B cell (primary cell): ENCODE results near the gene IRS1. TPM values are rescaled to one million over a fixed set of nuclear protein-coding genes. Genes with fewer than 3 reads are reported as not detected.

Source experiments
- ATAC-seq: fragments of 200-7000 bp; cut with Tn5 transposase; one replicate; pipeline ENCODE4 v1.10.0; 2021; ENCODE audit warnings: low read depth, mild to moderate bottlenecking, moderate number of reproducible peaks, moderate library complexity
- CTCF ChIA-PET: fragments of 350-600 bp; sonication (Branson Sonifier 250); formaldehyde crosslinking; loops from one replicate; lab custom pipeline; 2021; ENCODE audit warnings: antibody characterized with exemption, inconsistent platforms; lab: Charles Lee
- POLR2A ChIA-PET: fragments of 350-600 bp; sonication (Branson Sonifier 250); formaldehyde crosslinking; loops from one replicate; lab custom pipeline; 2021; ENCODE audit warnings: antibody characterized with exemption; lab: Charles Lee
- DNase-seq: peaks from one replicate; pipeline ENCODE4 v3.0.0; 2013
- H2AFZ ChIP-seq: 2 replicates; pipeline ENCODE4 v1.6.1; 2012; ENCODE audit warnings: mild to moderate bottlenecking, low read depth, low read length; ENCODE audit not compliant: insufficient read depth, poor library complexity, severe bottlenecking
- H3K27ac ChIP-seq, 2 donors: 1 replicate in 1 of 2; 2 replicates in 1 of 2; pipeline ENCODE4 v1.5.1; 2012 to 2013; ENCODE audit warnings: low read length in 2 of 2, mild to moderate bottlenecking in 2 of 2, moderate library complexity in 1 of 2
- H3K27me3 ChIP-seq, 4 experiments: fragments of 200-600 bp in 1 of 4; sonication (generic) in 1 of 4; replicated peaks in 1 of 4; 1 replicate in 2 of 4; 2 replicates in 2 of 4; pipeline versions ENCODE4 v1.6.1 to v1.7.0; 2013 to 2016; ENCODE audit warnings: low read length in 3 of 4, mild to moderate bottlenecking in 2 of 4, mixed read lengths in 1 of 4, moderate library complexity in 1 of 4; ENCODE audit not compliant: insufficient read depth in 4 of 4, control insufficient read depth in 3 of 4; ENCODE audit errors: control extremely low read depth in 1 of 4
- H3K36me3 ChIP-seq, 2 experiments: replicated peaks in 1 of 2; 1 replicate in 1 of 2; 2 replicates in 1 of 2; pipeline versions ENCODE4 v1.6.1 to v1.7.1; 2013; ENCODE audit warnings: low read length in 1 of 2; ENCODE audit not compliant: insufficient read depth in 2 of 2, control insufficient read depth in 1 of 2; ENCODE audit errors: control extremely low read depth in 1 of 2, extremely low read depth in 1 of 2
- H3K4me1 ChIP-seq, 2 donors: fragments of 200-600 bp in 1 of 2; sonication (generic) in 1 of 2; 1 replicate in 1 of 2; 2 replicates in 1 of 2; pipeline versions ENCODE4 v1.5.1 to v1.6.1; 2013 to 2017; ENCODE audit warnings: low read length in 2 of 2; ENCODE audit not compliant: control insufficient read depth in 2 of 2, insufficient read depth in 2 of 2
- H3K4me2 ChIP-seq: replicated peaks from 2 replicates; pipeline ENCODE3; 2012; ENCODE audit warnings: mild to moderate bottlenecking, low read depth, low read length; ENCODE audit not compliant: poor library complexity, severe bottlenecking
- H3K4me3 ChIP-seq, 5 experiments: fragments of 200-600 bp in 1 of 5; sonication (generic) in 1 of 5; 1 replicate in 3 of 5; 2 replicates in 2 of 5; pipeline versions ENCODE4 v1.5.1 to v1.7.0; 2011 to 2016; ENCODE audit warnings: low read length in 4 of 5, mild to moderate bottlenecking in 4 of 5, low read depth in 2 of 5, control low read depth in 1 of 5, moderate library complexity in 1 of 5; ENCODE audit not compliant: insufficient read depth in 1 of 5; ENCODE audit errors: control extremely low read depth in 1 of 5, extremely low read depth in 1 of 5
- H3K79me2 ChIP-seq: fragments of 200-600 bp; sonication (generic); one replicate; pipeline ENCODE4 v1.6.0; 2016; ENCODE audit warnings: low read length; ENCODE audit not compliant: control insufficient read depth, insufficient read depth
- H3K9ac ChIP-seq: fragments of 200-600 bp; sonication (generic); 2 replicates; pipeline ENCODE4 v1.6.1; 2017; ENCODE audit warnings: mild to moderate bottlenecking, low read length, moderate library complexity
- H3K9me3 ChIP-seq, 3 donors: one replicate each; pipeline versions ENCODE4 v1.6.1 to v1.7.1; 2013; ENCODE audit warnings: low read length in 2 of 3; ENCODE audit not compliant: control insufficient read depth in 2 of 3, insufficient read depth in 1 of 3; ENCODE audit errors: control extremely low read depth in 1 of 3
- H4K20me1 ChIP-seq: 2 replicates; pipeline ENCODE4 v1.6.0; 2012; ENCODE audit warnings: mild to moderate bottlenecking, low read length; ENCODE audit not compliant: insufficient read depth, control insufficient read depth, poor library complexity, severe bottlenecking
- H3K27ac Mint-ChIP-seq: one replicate; pipeline ENCODE4 v1.8.0; 2021; ENCODE audit warnings: mixed read lengths
- H3K27me3 Mint-ChIP-seq: one replicate; pipeline ENCODE4 v1.8.0; 2021; ENCODE audit warnings: mixed read lengths
- H3K4me1 Mint-ChIP-seq: one replicate; pipeline ENCODE4 v1.8.0; 2021; ENCODE audit warnings: mixed read lengths
- H3K4me3 Mint-ChIP-seq: one replicate; pipeline ENCODE4 v1.8.0; 2021; ENCODE audit warnings: mixed read lengths
- H3K9me3 Mint-ChIP-seq: one replicate; pipeline ENCODE4 v1.8.0; 2022; ENCODE audit warnings: mixed read lengths; ENCODE audit not compliant: insufficient read depth
- EZH2 ChIP-seq: IDR thresholded peaks from 2 replicates; pipeline ENCODE4 v1.6.1; 2012; ENCODE audit warnings: borderline replicate concordance, low read depth, mild to moderate bottlenecking, moderate library complexity, low read length; ENCODE audit not compliant: insufficient read depth, poor library complexity, severe bottlenecking
- WGBS: methylation state at CpG from one replicate; pipeline ENCODE4 v1.1.5; 2013; ENCODE audit warnings: missing lambda C conversion rate; ENCODE audit not compliant: insufficient coverage; 5-methylcytosine and 5-hydroxymethylcytosine counted together
- intact Hi-C: fragments of 100-400 bp; cut with micrococcal nuclease; formaldehyde crosslinking; loops from one replicate; pipeline ENCODE4 v1.10.0; 2022
- polyA plus RNA-seq: library from polyadenylated mRNA; depleted of rRNA; stranded (reverse); fragments of >200 nt; gene quantifications from 2 replicates; pipeline ENCODE4 v1.2.3, GENCODE V29; 2012
- total RNA-seq, 2 donors: library from RNA; stranded (reverse); fragments of 120-200 nt in 1 of 2; gene quantifications; 1 replicate in 1 of 2; 2 replicates in 1 of 2; pipeline versions ENCODE4 v1.2.3 to v1.2.4, GENCODE V29; 2013 to 2022
- TF ChIP-seq, protein P1 (sequence below): fragments of 200-600 bp; IDR thresholded peaks from one replicate; pipeline ENCODE4 v1.8.0; 2022; ENCODE audit warnings: antibody characterized with exemption, mild to moderate bottlenecking

IRS1 gene
- total and polyA plus RNA-seq, 2 donors (not counting 1 experiment from before 2014, with no cell fraction given) = 3.8 to 11.9 TPM

DNA sequence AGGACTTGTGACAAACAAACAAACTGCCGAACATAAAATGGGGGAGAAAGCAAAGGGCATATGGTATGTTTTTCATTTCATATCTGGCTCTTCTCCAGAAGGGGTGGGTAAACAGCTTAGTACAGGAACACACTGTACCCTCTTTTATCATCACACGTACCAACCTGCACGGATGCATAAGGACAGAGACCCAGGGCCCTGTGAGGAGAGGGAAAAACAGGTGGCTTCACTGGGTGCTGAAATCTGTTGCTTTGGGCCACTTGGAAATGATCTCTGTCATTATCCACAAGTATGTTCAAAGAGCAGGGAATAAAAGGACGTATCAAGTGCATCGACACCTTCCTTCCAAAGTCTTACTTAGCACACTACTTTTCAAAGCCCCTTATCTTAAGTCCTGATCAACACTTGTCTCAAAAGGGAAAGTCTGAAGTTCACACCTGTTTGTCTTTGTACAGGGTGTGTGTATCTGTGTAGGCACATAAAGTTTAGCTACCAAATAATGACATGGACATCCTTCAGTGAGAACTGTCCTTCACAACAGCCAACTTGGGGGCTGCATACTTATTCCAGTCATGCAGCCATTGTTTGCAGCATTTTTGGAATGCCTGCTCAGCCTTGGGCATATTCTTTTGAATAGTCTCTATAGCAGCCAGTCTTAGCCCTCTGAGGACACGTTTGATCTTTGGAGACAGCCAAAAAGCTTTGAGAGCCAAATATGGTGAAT lies 60.6 kb downstream of the IRS1 start:
- TF ChIP-seq, protein P1, sequence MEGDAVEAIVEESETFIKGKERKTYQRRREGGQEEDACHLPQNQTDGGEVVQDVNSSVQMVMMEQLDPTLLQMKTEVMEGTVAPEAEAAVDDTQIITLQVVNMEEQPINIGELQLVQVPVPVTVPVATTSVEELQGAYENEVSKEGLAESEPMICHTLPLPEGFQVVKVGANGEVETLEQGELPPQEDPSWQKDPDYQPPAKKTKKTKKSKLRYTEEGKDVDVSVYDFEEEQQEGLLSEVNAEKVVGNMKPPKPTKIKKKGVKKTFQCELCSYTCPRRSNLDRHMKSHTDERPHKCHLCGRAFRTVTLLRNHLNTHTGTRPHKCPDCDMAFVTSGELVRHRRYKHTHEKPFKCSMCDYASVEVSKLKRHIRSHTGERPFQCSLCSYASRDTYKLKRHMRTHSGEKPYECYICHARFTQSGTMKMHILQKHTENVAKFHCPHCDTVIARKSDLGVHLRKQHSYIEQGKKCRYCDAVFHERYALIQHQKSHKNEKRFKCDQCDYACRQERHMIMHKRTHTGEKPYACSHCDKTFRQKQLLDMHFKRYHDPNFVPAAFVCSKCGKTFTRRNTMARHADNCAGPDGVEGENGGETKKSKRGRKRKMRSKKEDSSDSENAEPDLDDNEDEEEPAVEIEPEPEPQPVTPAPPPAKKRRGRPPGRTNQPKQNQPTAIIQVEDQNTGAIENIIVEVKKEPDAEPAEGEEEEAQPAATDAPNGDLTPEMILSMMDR = no peak
- Histone ChIP-seq H3K79me2 (no peaks in the 10 kb centered on the region), H3K9me3 (peaks cover 0 to 1% (median 0%) of the 10 kb centered on the region in 3 donors), H3K4me3 (no peak overlapping the region), H3K27ac (no peak overlapping the region), H3K9ac (no peak overlapping the region), H3K4me1 (no peaks in the 10 kb centered on the region), H3K4me2 (no peak overlapping the region), H4K20me1 (no peaks in the 10 kb centered on the region), H2AFZ (no peak overlapping the region), H3K36me3 (no peaks in the 10 kb centered on the region), H3K27me3 (no peaks in the 10 kb centered on the region)
- no peaks in the 10 kb centered on the region for H3K9me3 Mint-ChIP-seq
- DNase-seq = no peak
- H3K27me3 Mint-ChIP-seq = no peaks in the 10 kb centered on the region
- intact Hi-C loops = no loop called here
- ATAC-seq = no peak
- no peak overlapping the region for H3K27ac Mint-ChIP-seq
- ChIA-PET CTCF (no interaction called here), POLR2A (no interaction called here)
- H3K4me3 Mint-ChIP-seq = no peak overlapping the region
- WGBS = 63% methylated on average over 1 of the region's 6 CpGs
- H3K4me1 Mint-ChIP-seq = no peaks in the 10 kb centered on the region

DNA sequence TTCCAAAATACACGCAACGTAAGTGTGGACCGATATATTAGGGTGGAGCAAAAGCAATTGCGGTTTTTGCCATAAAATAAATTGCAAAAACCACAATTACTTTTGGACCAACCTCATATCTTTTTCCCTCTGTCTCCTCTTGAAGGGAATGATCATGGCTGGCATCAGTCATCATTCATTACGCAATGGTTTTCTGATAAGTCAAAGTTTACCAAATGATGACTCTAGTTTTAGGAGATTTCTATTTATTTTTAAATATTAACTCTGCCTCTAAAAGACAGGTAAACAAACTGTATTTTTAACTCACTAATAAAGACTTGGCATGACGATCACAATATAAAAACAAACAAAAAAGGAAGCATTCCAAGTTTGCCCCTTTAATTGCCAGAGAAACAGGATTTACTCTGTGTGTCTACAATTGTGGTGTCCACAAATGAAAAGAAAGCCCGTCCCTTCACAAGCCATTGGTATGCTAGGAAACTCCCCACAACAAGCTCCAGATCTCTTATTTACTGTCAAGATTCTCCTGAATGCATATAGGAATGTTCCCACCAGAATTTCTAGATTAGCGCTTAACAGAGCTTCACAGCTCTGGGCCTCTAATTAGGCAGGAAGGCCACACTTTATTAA lies 61.3 kb downstream of the IRS1 start:
- no peak for ATAC-seq
- Histone ChIP-seq H3K9me3 (peaks cover 0 to 1% (median 0%) of the 10 kb centered on the region in 3 donors), H3K9ac (no peak overlapping the region), H3K36me3 (no peaks in the 10 kb centered on the region), H3K4me3 (no peak overlapping the region), H3K4me1 (no peaks in the 10 kb centered on the region), H3K27ac (no peak overlapping the region), H3K79me2 (no peaks in the 10 kb centered on the region), H4K20me1 (no peaks in the 10 kb centered on the region), H3K4me2 (no peak overlapping the region), H2AFZ (no peak overlapping the region), H3K27me3 (no peaks in the 10 kb centered on the region)
- Mint-ChIP-seq H3K9me3 (no peaks in the 10 kb centered on the region), H3K4me3 (no peak overlapping the region), H3K27me3 (no peaks in the 10 kb centered on the region), H3K27ac (no peak overlapping the region), H3K4me1 (no peaks in the 10 kb centered on the region)
- DNase-seq = no peak
- POLR2A ChIA-PET = no interaction called here
- intact Hi-C loops = no loop called here
- TF ChIP-seq EZH2 = no peak
- TF ChIP-seq, protein P1 = no peak
- WGBS = no CpG with 5 or more reads among the region's 8 CpGs
- CTCF ChIA-PET = no interaction called here
